ENCODE results near the gene NEDD8.

Gene NEDD8

GRCh38 chr14:24232121-24232644 lies at the start of gene NEDD8:
TSS of gene NEDD8 (minus strand) at chr14:24232367. CDS start at chr14:24232267, 100 bp downstream.
- in situ Hi-C loops (cut with MboI; ENCODE audit: low sequenced_read_pairs) = no loop called here

DNA sequence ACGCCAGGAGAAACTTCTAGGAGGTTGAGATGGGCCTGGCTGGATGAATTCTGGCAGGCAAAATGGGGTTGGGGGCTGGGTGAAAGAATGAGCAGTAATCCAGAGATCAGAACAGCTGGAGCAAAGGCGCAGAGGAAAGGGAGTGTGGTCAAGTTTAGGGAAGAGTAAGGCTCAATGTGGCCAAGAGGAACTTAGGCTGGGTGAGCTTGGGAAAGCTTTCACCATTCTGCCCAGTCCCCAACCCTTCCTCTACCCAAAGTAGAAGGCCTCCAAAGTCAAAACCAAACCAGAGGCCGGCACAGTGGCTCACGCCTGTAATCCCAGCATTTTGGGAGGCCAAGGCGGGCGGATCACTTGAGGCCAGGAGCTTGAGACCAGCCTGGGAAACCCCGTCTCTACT lies 49.5 kb upstream of the NEDD8 start:
- in situ Hi-C loops (cut with MboI; ENCODE audit: low sequenced_read_pairs) = no loop called here

GRCh38 chr14:24280797-24281460 lies 48.8 kb upstream of the NEDD8 start:
- in situ Hi-C loops (cut with MboI; ENCODE audit: low sequenced_read_pairs) = no loop called here

GRCh38 chr14:24279301-24280186 lies 47.4 kb upstream of the NEDD8 start:
- in situ Hi-C loops (cut with MboI; ENCODE audit: low sequenced_read_pairs) = no loop called here

GRCh38 chr14:24278424-24278823 lies 46.3 kb upstream of the NEDD8 start:
- in situ Hi-C loops (cut with MboI; ENCODE audit: low sequenced_read_pairs) = no loop called here

- in situ Hi-C loops (cut with MboI; ENCODE audit: low sequenced_read_pairs) = no loop called here
Measured at GRCh38 chr14:24277606-24278321, 45.6 kb upstream of the NEDD8 start.

DNA sequence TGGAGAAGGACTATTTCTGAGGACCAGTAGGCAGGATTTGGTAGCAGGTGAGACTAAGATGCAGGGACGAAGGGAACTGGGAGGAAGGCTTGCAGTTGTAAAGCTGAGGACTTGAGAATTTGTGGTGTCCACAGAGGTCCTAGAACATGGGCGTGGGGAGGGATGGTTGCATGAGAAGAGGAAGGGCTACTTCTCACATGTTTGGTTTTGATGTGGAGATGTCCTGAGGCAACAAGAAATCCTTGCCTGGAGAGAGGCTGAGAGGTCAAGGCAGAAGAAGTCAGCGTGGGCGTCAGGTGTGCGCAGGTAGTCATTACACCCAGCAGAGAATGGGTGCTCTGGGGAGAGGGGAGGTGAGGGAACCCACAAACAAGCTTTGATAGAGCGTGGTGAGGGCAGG lies 44.9 kb upstream of the NEDD8 start:
- in situ Hi-C loops (cut with MboI; ENCODE audit: low sequenced_read_pairs) = no loop called here

- in situ Hi-C loops (cut with MboI; ENCODE audit: low sequenced_read_pairs) = no loop called here
Measured at GRCh38 chr14:24274101-24274543, 42.0 kb upstream of the NEDD8 start.

- in situ Hi-C loops (cut with MboI; ENCODE audit: low sequenced_read_pairs) = no loop called here
Measured at GRCh38 chr14:24273422-24273998, 41.3 kb upstream of the NEDD8 start.

DNA sequence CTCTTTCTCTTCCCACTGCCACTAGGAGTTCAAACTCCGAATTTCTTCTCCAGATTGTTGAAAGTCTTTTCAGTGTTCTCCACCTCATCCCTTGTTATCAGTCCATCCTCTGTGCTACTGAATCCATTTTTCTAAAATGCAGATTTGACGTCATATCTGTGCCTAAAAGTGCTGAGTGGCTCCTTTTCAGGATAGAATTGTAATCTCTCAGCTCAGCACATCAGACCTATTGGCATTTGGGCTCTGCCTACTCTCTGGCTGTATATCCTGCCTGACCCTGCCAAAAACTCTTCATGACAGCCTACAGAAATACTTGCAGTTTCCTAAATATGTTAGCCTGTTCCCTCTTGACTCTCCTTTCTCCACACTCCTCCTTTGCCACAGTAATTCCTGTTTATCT lies 40.3 kb upstream of the NEDD8 start:
- in situ Hi-C loops (cut with MboI; ENCODE audit: low sequenced_read_pairs) = no loop called here

DNA sequence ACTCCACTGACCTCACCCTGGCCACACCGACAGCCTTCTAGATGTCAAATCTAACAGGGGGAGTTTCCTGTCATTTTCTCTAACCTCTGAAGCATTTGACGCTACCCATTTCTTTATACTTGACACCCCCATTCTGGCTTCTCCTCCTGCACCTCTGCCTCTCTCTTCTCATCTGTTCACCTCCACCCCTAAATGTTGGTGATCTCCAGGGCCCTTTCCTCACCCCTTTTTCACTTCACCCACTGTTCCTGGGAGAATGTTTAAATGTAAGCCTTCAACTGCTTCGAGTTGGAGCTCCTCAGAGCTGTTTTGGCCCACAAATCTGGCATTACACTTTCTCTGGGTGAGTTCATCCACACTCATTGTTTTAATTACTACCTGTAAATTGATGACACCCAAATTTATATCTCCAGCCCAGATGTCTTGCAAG lies 39.7 kb upstream of the NEDD8 start:
- in situ Hi-C loops (cut with MboI; ENCODE audit: low sequenced_read_pairs) = no loop called here

DNA sequence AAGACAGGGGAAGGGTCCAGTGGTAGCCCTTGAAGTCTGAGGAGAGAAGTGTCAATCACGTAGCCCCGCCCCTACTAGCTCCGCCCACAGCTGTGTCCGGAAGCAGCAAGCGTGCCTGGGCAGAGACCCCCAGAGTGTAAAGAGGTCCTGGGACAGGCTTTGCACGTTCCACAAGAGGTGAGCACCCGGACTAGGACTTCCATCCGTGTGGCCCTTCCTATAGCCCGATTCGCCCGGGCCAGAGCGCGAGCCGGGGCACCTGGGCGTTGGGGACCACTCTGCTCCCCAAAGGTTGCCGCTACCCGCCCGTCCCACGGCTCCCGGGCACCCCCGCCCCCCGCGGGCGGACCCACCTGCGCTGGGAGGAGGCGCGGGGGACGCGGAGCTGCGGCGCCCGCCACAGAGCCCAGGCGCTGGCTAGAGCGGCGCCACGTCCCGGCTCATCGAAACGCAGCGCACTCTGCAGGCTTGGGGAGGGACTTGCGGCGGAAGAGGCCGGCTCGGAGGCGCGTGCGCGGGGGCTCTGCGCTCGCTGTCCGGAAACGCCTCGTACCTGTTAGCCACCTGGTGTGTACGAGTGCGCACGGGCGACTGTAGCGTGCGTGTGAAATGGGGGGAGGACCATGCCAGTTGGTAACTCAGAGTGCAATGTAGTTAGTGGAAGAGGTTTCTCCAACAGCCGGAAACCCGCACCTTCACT lies 39.1 kb upstream of the NEDD8 start, which contains the start of gene RABGGTA:
Gene RABGGTA, minus strand, starts transcription at position 464 of the 700 bp plus-strand sequence. CDS start 482 bp downstream, outside the sequence.
- in situ Hi-C loops (cut with MboI; ENCODE audit: low sequenced_read_pairs) = no loop called here

DNA sequence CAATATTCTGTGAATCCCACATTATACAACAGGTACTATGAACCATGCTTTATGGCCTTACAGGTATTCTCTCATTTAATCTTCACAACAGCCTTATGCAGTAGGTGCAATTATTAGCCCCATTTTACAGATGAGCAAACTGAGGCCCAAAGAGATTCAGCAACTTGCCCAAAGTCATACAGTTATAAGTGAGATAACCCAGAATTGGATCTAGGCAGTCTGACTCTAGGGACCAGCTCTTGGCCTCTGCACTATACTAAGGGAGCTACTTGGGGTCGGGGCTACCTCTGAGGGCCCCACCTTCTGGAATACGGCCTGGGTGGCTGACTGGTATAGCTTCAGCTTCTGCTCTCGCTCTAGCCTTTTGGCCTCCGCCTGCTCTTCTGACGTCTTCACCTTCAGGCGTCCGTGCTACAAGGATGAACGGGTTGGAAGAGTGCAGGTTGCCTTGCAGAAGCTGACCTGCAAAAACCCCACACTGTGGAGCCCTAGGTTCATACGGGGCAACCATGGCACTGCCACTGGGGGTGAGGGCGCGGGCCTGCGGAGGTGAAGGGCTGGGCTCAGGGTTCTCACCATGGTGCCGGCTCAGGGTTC lies 38.5 kb upstream of the NEDD8 start:
- in situ Hi-C loops (cut with MboI; ENCODE audit: low sequenced_read_pairs) = no loop called here

GRCh38 chr14:24269910-24270536 lies 37.9 kb upstream of the NEDD8 start:
- in situ Hi-C loops (cut with MboI; ENCODE audit: low sequenced_read_pairs) = no loop called here

DNA sequence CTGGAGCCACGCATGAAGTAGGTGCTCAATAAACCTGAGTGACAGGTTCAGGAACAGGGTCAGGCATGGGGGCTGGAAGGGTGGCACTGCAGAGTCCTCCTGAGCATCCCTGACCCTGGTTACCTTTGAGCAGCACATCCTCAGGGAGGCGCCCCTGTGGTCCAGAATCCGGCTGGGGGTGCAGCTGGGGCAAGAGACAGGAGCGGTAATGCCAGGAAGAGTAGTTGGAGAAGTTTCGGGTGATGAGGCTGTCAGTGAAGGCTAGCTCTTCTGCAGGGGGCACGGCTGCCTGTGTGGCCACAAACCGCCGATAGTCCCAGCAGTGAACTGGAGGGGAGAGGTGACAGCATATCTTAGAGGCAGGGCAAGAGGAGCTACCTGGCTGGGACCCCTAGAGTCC lies 37.2 kb upstream of the NEDD8 start:
- in situ Hi-C loops (cut with MboI; ENCODE audit: low sequenced_read_pairs) = no loop called here

- in situ Hi-C loops (cut with MboI; ENCODE audit: low sequenced_read_pairs) = no loop called here
Measured at GRCh38 chr14:24268225-24268624, 36.1 kb upstream of the NEDD8 start.

GRCh38 chr14:24267516-24267915 lies 35.3 kb upstream of the NEDD8 start:
- in situ Hi-C loops (cut with MboI; ENCODE audit: low sequenced_read_pairs) = no loop called here

DNA sequence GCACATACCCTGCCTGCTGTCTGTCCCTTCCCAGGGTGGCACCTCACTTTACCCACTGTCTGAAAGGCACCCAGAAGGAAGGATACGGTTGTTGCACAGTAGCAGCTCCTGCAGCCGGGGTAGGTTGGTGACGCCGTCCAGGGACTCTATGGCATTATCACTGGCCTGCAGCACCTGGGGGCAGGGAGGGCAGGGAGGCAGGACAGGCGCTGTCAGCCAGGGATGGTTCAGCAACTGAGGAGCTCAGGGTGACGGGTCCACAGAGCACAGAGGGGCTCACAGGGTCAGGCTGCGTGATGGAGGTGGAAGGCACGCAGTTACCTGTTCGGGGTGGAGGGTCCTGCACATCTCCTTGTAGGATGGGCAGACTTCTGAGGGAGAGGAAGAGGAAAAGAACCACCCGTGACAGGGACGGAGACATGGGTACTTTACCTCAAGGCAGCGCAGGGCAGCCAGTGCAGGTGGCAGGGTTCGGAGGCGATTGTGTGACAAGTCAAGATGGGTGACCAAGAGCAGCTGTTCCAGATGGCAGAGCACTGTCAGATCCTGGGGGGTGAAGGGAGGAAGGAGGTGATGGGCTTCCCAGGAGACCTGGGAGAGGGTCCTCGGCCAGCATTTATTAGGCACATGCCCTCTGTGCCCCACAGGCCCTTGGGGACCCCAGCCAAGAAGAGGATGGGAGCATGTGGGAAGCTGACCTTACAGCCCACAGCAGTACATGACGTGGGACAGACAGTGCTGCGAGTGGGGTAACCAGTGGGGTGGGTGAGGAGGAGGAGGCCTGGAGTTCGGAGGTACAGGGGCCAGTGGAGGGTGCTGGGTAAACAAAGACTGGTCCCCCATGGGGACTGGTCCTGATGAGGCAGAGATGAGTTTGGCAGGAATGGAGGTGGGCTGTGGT lies 34.4 kb upstream of the NEDD8 start:
- in situ Hi-C loops (cut with MboI; ENCODE audit: low sequenced_read_pairs) = no loop called here

Measured in HL-60/S4 (cell line).